Fibroblast of lung (primary cell): ENCODE data around the gene PLAC8.

Experiments
- CTCF ChIP-seq, 2 donors: IDR thresholded peaks in 1 of 2; conservative IDR thresholded peaks in 1 of 2; 1 replicate in 1 of 2; 2 replicates in 1 of 2; pipeline ENCODE4 v1.5.1; 2011 to 2012; ENCODE audit warnings: low read length in 2 of 2, control low read depth in 1 of 2, inconsistent platforms in 1 of 2, low read depth in 1 of 2, mild to moderate bottlenecking in 1 of 2
- EZH2 ChIP-seq: IDR thresholded peaks from 2 replicates; pipeline ENCODE4 v1.5.1; 2012; ENCODE audit warnings: low read length, control low read depth, mild to moderate bottlenecking; ENCODE audit errors: missing control alignments

DNA sequence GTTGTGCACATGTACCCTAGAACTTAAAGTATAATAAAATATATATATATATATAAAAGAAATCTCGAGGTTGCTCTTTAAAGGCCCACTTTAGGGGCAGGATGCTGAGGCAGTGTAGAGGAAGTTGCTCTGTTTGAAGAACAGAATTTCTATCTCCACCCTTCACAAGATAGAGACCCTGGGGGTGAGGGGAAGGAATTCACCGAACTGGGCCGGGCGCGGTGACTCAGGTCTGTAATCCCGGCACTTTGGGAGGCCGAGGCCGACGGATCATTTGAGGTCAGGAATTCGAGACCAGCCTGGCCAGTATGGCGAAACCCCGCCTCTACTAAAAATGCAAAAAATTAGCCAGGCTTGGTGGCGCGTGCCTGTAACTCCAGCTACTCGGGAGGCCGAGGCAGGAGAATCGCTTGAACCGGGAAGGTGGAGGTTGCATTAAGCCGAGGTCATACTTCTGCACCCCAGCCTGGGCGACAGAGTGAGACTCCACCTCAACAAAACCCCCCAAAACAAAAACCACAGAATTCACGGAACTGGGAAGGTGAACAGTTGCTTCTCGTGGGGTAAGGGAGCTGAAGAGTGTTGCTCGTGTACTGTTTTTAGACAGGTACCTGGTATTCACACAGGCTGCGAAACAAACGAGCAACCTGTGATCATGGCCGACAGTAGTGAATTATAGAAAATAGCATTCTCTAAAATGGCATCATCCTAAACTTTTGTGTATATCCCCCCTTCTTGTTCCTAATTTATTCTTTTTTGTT lies 6.2 kb downstream of the PLAC8 start:
- no peak for TF ChIP-seq EZH2
- TF ChIP-seq CTCF (conservative IDR thresholded peaks at IDR 0.05 in 1 of 2, IDR thresholded peaks at IDR 0.05 in 1 of 2; ENCODE audit: low read depth in 1 of 2, low read length in 2 of 2): no peak
